ENCODE results near the gene SPAST. TPM values are rescaled to one million over a fixed set of nuclear protein-coding genes. Genes with fewer than 3 reads are reported as not detected.
A peak's percentile ranks its signal among the peaks of the same experiment; 100 is the strongest.

SPAST gene
- total and polyA plus RNA-seq, 2 of the 13 experiments (the other 11 are each of a cell fraction or from before 2014, with no cell fraction given) = 11.5 to 40.4 TPM

DNA sequence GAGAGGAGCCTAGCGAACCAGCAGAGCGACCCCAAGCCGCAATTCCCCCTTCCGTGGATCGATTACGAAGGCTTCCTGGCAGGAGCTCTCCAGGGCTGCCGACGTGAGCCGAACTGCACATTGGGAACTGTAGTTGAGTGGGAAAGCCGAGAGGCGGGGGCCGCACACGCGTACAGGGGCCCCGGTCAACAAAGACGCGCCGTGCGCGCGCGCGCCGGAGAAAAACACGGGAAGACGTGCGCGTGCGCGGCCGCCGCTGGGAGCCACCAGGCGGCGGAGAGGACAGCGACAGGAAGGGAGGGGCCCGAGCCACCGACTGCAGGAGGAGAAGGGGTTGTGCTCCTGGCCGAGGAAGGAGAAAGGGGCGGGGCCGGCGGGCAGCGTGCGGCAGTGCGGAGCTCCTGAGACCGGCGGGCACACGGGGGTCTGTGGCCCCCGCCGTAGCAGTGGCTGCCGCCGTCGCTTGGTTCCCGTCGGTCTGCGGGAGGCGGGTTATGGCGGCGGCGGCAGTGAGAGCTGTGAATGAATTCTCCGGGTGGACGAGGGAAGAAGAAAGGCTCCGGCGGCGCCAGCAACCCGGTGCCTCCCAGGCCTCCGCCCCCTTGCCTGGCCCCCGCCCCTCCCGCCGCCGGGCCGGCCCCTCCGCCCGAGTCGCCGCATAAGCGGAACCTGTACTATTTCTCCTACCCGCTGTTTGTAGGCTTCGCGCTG lies at the start of gene SPAST (continued):
- TF ChIP-seq, protein P1, sequence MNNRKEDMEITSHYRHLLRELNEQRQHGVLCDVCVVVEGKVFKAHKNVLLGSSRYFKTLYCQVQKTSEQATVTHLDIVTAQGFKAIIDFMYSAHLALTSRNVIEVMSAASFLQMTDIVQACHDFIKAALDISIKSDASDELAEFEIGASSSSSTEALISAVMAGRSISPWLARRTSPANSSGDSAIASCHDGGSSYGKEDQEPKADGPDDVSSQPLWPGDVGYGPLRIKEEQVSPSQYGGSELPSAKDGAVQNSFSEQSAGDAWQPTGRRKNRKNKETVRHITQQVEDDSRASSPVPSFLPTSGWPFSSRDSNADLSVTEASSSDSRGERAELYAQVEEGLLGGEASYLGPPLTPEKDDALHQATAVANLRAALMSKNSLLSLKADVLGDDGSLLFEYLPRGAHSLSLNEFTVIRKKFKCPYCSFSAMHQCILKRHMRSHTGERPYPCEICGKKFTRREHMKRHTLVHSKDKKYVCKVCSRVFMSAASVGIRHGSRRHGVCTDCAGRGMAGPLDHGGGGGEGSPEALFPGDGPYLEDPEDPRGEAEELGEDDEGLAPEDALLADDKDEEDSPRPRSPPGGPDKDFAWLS (CRISPR knock-in tag; IDR thresholded peaks at IDR 0.05; ENCODE audit: borderline replicate concordance) = no peak
- TF ChIP-seq EEA1 (CRISPR knock-in tag; IDR thresholded peaks at IDR 0.05; ENCODE audit: borderline replicate concordance) (peak; percentile 92), ZNF616 (CRISPR knock-in tag; IDR thresholded peaks at IDR 0.05; ENCODE audit: low read depth) (no peak), ZNF20 (CRISPR knock-in tag; IDR thresholded peaks at IDR 0.05) (no peak), ZNF709 (CRISPR knock-in tag; IDR thresholded peaks at IDR 0.05) (peak; percentile 75), ZNF556 (CRISPR knock-in tag; IDR thresholded peaks at IDR 0.05; ENCODE audit: borderline replicate concordance) (peak; percentile 98), HOXA5 (CRISPR knock-in tag; IDR thresholded peaks at IDR 0.05) (peak; percentile 14), ATF7-NPFF (CRISPR knock-in tag; IDR thresholded peaks at IDR 0.05; ENCODE audit: low read depth) (peak; percentile 18; the same call in 1 of the 2 replicates), NCOA5 (CRISPR knock-in tag; IDR thresholded peaks at IDR 0.05) (0 out of 2 replicates have a peak, but pooled peaks have one; percentile 52), TBX2 (CRISPR knock-in tag; IDR thresholded peaks at IDR 0.05; ENCODE audit: borderline replicate concordance) (peak; percentile 92), SP2 (CRISPR knock-in tag; IDR thresholded peaks at IDR 0.05) (no peak), RARA (CRISPR knock-in tag; IDR thresholded peaks at IDR 0.05) (peak; percentile 32), CHD4 (IDR thresholded peaks at IDR 0.05; ENCODE audit: borderline replicate concordance, low read length) (no peak), ZNF530 (CRISPR knock-in tag; IDR thresholded peaks at IDR 0.05; ENCODE audit: low read depth) (no peak), ZNF607 (CRISPR knock-in tag; IDR thresholded peaks at IDR 0.05; ENCODE audit: borderline replicate concordance) (peak; percentile 65; the same call in 1 of the 2 replicates), HNRNPH1 (optimal IDR thresholded peaks at IDR 0.05; ENCODE audit: low read depth, low read length) (no peak), ZNF792 (CRISPR knock-in tag; IDR thresholded peaks at IDR 0.05) (peak; percentile 96), ZNF292 (CRISPR knock-in tag; IDR thresholded peaks at IDR 0.05; ENCODE audit: borderline replicate concordance, low read depth) (peak; percentile 80), FOXO1 (CRISPR knock-in tag; IDR thresholded peaks at IDR 0.05) (peak; percentile 91; the same call in 1 of the 2 replicates), SMAD1 (CRISPR knock-in tag; IDR thresholded peaks at IDR 0.05; ENCODE audit: borderline replicate concordance, low read depth) (peak; percentile 28; the same call in 1 of the 2 replicates), ZFP36L1 (CRISPR knock-in tag; IDR thresholded peaks at IDR 0.05) (no peak; the same call in 1 of the 2 replicates), ARNT (IDR thresholded peaks at IDR 0.05) (no peak), SUZ12 (IDR thresholded peaks at IDR 0.05; ENCODE audit: low read depth, low read length) (peak; percentile 74), ZFP41 (CRISPR knock-in tag; IDR thresholded peaks at IDR 0.05; ENCODE audit: borderline replicate concordance) (peak; percentile 69; the same call in 1 of the 2 replicates), ZNF629 (CRISPR knock-in tag; conservative IDR thresholded peaks at IDR 0.05) (0 out of 2 replicates have a peak, but pooled peaks have one; percentile 30), HNRNPL (IDR thresholded peaks at IDR 0.05; ENCODE audit: low read depth, low read length) (0 out of 2 replicates have a peak, but pooled peaks have one; percentile 21)
- TF ChIP-seq, protein P2, sequence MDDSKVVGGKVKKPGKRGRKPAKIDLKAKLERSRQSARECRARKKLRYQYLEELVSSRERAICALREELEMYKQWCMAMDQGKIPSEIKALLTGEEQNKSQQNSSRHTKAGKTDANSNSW (CRISPR knock-in tag; IDR thresholded peaks at IDR 0.05; ENCODE audit: borderline replicate concordance) = 0 out of 2 replicates have a peak, but pooled peaks have one; percentile 59
- TF ChIP-seq, protein P3, sequence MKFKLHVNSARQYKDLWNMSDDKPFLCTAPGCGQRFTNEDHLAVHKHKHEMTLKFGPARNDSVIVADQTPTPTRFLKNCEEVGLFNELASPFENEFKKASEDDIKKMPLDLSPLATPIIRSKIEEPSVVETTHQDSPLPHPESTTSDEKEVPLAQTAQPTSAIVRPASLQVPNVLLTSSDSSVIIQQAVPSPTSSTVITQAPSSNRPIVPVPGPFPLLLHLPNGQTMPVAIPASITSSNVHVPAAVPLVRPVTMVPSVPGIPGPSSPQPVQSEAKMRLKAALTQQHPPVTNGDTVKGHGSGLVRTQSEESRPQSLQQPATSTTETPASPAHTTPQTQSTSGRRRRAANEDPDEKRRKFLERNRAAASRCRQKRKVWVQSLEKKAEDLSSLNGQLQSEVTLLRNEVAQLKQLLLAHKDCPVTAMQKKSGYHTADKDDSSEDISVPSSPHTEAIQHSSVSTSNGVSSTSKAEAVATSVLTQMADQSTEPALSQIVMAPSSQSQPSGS (CRISPR knock-in tag; IDR thresholded peaks at IDR 0.05) = peak; percentile 75

Measured in HepG2 (cell line).